PC-9 (cell line): ENCODE results near the gene MSH5. TPM values are rescaled to one million over a fixed set of nuclear protein-coding genes. Genes with fewer than 3 reads are reported as not detected.

ENCODE experiments used
- BruUV-seq: library from RNA; stranded (reverse); fragments of 400-500 nt; replicated peaks from 2 replicates; lab custom pipeline; 2021; lab: Mats Ljungman, UMichigan
- CTCF ChIA-PET: fragments of 300-600 bp; sonication (Branson Sonifier 250); formaldehyde crosslinking; loops from one replicate; lab custom pipeline; 2022; ENCODE audit warnings: antibody characterized with exemption; lab: Charles Lee
- POLR2A ChIA-PET: fragments of 300-600 bp; sonication (Branson Sonifier 250); formaldehyde crosslinking; loops from one replicate; lab custom pipeline; 2022; ENCODE audit warnings: antibody characterized with exemption; ENCODE audit not compliant: unreplicated experiment; lab: Charles Lee
- DNase-seq, 2 experiments: peaks; one replicate each; pipeline versions ENCODE4 v3.0.0 to v3.0.0-alpha.2; 2015 to 2022; ENCODE audit warnings: mixed read lengths in 1 of 2
- H2AFZ ChIP-seq: fragments of 200-600 bp; sonication (generic); 2 replicates; pipeline ENCODE4 v1.8.1; 2017; ENCODE audit warnings: antibody characterized with exemption
- H3F3A ChIP-seq: fragments of 200-600 bp; sonication (generic); 2 replicates; pipeline ENCODE4 v1.8.1; 2017; ENCODE audit warnings: antibody characterized with exemption, mild to moderate bottlenecking, low read depth; ENCODE audit not compliant: insufficient read depth
- H3K27ac ChIP-seq: fragments of 200-600 bp; sonication (generic); 2 replicates; pipeline ENCODE4 v1.6.1; 2016; ENCODE audit warnings: mixed run types
- H3K27me3 ChIP-seq: fragments of 200-600 bp; sonication (generic); 2 replicates; pipeline ENCODE4 v1.6.1; 2016; ENCODE audit warnings: low read depth, mixed run types; ENCODE audit not compliant: insufficient read depth
- H3K36me3 ChIP-seq: fragments of 200-600 bp; sonication (generic); 2 replicates; pipeline ENCODE4 v1.6.1; 2016; ENCODE audit warnings: low read depth, mixed run types
- H3K4me1 ChIP-seq: fragments of 200-600 bp; sonication (generic); replicated peaks from 2 replicates; pipeline ENCODE4 v1.6.1; 2016; ENCODE audit warnings: mixed run types; ENCODE audit not compliant: insufficient read depth
- H3K4me2 ChIP-seq: fragments of 200-600 bp; sonication (generic); 2 replicates; pipeline ENCODE4 v1.6.1; 2017; ENCODE audit warnings: mixed run types
- H3K4me3 ChIP-seq: fragments of 200-600 bp; sonication (generic); 2 replicates; pipeline ENCODE4 v1.6.1; 2016; ENCODE audit warnings: mixed run types
- H3K79me2 ChIP-seq: fragments of 200-600 bp; sonication (generic); 2 replicates; pipeline ENCODE4 v1.6.1; 2017; ENCODE audit warnings: low read depth, mixed run types
- H3K9me2 ChIP-seq: fragments of 200-600 bp; sonication (generic); 2 replicates; pipeline ENCODE4 v1.8.1; 2017; ENCODE audit warnings: mild to moderate bottlenecking; ENCODE audit not compliant: insufficient read depth
- H3K9me3 ChIP-seq: fragments of 200-600 bp; sonication (generic); 2 replicates; pipeline ENCODE4 v1.8.1; 2016; ENCODE audit warnings: low read depth; ENCODE audit not compliant: insufficient read depth
- H4K20me1 ChIP-seq: fragments of 200-600 bp; sonication (generic); 2 replicates; pipeline ENCODE4 v1.8.1; 2017; ENCODE audit not compliant: insufficient read depth
- EZH2 ChIP-seq: fragments of 200-600 bp; sonication (generic); IDR thresholded peaks from 2 replicates; pipeline ENCODE4 v1.8.0; 2017; ENCODE audit warnings: antibody characterized with exemption, low read depth
- intact Hi-C: fragments of 100-400 bp; cut with micrococcal nuclease; formaldehyde crosslinking; loops from one replicate; pipeline ENCODE4 v1.10.0; 2022; ENCODE audit not compliant: unreplicated experiment
- total RNA-seq: library from RNA; stranded (reverse); gene quantifications from 2 replicates; pipeline ENCODE4 v1.2.3, GENCODE V29; 2021
- TF ChIP-seq, protein P1 (sequence below): fragments of 200-600 bp; sonication (generic); conservative IDR thresholded peaks from 2 replicates; pipeline ENCODE4 v1.6.1; 2017; ENCODE audit warnings: mixed run types, antibody characterized with exemption, mild to moderate bottlenecking, moderate library complexity

MSH5 gene
- total RNA-seq, 1 experiment from 2014 or later: 50.0 TPM

DNA sequence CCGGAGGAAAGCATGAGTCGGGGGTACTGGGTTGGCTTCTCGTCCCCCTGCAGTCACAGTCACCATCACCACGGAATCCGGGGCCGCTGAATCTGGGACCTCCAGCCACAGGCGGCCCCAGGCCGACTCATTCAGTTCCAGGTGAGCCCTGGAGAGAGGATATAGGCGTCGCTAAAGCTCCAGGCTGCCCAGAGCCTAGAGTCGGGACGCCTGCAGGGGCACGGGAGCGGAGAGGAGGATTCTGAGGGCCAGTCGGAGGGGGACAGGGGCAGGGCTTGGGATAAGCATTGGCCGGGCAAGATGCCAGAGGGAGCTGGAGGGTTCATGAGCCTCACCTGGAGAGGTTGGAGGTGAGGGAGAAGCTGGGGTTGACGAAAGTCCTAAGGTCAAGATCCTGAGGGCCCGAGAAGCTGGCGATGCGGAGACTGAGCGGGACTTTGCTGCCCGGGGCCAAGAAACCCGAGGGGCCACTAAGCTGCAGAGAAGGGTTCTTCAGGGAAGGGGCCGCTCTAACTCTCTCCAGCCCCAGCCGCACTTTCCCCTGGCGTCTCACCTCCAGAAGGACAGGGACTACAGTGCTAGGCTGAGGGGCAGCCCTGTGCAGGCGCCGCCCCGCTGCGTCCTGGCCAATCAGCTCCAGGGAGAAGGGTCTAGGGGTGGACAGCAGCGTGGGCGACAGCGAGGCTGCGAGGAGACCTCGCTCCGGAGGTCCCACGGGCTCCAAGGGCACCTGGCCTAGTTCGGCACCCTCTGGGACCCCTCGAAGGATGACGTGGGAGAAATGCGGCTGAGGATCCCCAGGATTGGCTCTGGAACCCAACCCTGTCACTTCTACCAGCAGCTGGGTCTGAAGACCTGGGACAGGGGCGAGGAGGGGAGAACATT lies 26.3 kb downstream of the MSH5 start:
- Histone ChIP-seq H3K4me1 (peaks cover 8% of the 10 kb centered on the region; the same call in 1 of the 2 replicates), H3K79me2 (no peaks in the 10 kb centered on the region), H3K9me3 (no peaks in the 10 kb centered on the region), H3K27me3 (no peaks in the 10 kb centered on the region), H3F3A (peaks cover 12% of the 10 kb centered on the region; the same call in 1 of the 2 replicates), H2AFZ (no peak overlapping the region), H3K36me3 (no peaks in the 10 kb centered on the region), H3K27ac (no peak overlapping the region), H4K20me1 (no peaks in the 10 kb centered on the region), H3K4me3 (no peak overlapping the region), H3K9me2 (no peaks in the 10 kb centered on the region), H3K4me2 (no peak overlapping the region)
- POLR2A ChIA-PET: interaction anchor here (0.5 kb wide), 1 partner anchor 28 kb away, joined by 5 read pairs; no protein-coding TSS in a partner anchor
- DNase-seq: no peak
- CTCF ChIA-PET: interaction anchor here (0.5 to 1.0 kb wide), 2 partner anchors 27 to 28 kb away, joined by 3 to 4 read pairs; no protein-coding TSS in a partner anchor
- TF ChIP-seq, protein P1, sequence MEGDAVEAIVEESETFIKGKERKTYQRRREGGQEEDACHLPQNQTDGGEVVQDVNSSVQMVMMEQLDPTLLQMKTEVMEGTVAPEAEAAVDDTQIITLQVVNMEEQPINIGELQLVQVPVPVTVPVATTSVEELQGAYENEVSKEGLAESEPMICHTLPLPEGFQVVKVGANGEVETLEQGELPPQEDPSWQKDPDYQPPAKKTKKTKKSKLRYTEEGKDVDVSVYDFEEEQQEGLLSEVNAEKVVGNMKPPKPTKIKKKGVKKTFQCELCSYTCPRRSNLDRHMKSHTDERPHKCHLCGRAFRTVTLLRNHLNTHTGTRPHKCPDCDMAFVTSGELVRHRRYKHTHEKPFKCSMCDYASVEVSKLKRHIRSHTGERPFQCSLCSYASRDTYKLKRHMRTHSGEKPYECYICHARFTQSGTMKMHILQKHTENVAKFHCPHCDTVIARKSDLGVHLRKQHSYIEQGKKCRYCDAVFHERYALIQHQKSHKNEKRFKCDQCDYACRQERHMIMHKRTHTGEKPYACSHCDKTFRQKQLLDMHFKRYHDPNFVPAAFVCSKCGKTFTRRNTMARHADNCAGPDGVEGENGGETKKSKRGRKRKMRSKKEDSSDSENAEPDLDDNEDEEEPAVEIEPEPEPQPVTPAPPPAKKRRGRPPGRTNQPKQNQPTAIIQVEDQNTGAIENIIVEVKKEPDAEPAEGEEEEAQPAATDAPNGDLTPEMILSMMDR: no peak
- TF ChIP-seq EZH2: no peak
- no TSS peak for BruUV-seq
- intact Hi-C loops: no loop called here

DNA sequence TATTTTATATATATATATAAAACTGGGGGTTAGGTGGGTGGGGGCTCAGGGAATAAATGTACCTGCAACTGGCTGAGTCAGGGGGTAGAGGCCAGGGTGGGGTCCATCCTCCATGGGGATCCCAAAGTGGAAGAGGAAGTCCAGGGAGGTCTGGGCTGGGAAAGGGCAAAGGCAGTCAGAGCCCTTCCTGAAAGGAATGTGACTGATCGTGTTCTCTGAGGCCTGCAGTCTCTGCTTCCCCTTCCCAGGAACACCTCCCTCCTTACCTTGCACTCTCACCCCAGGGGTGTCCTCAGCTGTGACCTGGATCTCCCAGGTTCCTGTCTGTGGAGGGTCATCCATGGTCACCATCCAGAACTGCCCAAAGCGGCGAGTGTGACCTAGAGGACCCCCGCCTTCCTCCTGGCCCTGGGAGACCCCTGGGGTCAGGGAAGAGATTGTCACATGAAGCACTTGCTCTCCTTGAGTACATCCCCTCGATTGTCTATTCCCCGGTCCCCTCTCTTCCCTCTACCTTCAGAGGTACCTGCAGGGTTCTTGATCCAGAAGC lies 27.4 kb downstream of the MSH5 start:
- TF ChIP-seq EZH2: no peak
- TF ChIP-seq, protein P1: no peak
- Histone ChIP-seq H2AFZ (no peak overlapping the region), H3K4me2 (no peak overlapping the region), H3F3A (peaks cover 14% of the 10 kb centered on the region; the same call in 1 of the 2 replicates), H4K20me1 (no peaks in the 10 kb centered on the region), H3K27ac (no peak overlapping the region), H3K79me2 (no peaks in the 10 kb centered on the region), H3K4me3 (no peak overlapping the region), H3K27me3 (no peaks in the 10 kb centered on the region), H3K4me1 (peaks cover 8% of the 10 kb centered on the region; the same call in 1 of the 2 replicates), H3K9me2 (no peaks in the 10 kb centered on the region), H3K36me3 (no peaks in the 10 kb centered on the region), H3K9me3 (no peaks in the 10 kb centered on the region)
- no peak for DNase-seq
- intact Hi-C loops: no loop called here
- BruUV-seq: no TSS peak
- CTCF ChIA-PET: no interaction called here
- POLR2A ChIA-PET: no interaction called here
